ENCODE data around the gene ZNF579.

The ZNF579 gene

GRCh38 chr19:55613930-55614710, 33.5 kb upstream of the ZNF579 start:
- Histone ChIP-seq H3K27ac (no peak overlapping the region), H3K4me3 (no peak overlapping the region)

GRCh38 chr19:55613396-55613795, 32.7 kb upstream of the ZNF579 start:
- no peak overlapping the region for H3K4me3 ChIP-seq
- no peak overlapping the region for H3K27ac ChIP-seq

GRCh38 chr19:55611983-55612645, 31.5 kb upstream of the ZNF579 start:
- Histone ChIP-seq H3K27ac (no peak overlapping the region), H3K4me3 (no peak overlapping the region)

GRCh38 chr19:55611300-55611982, 30.8 kb upstream of the ZNF579 start:
- H3K27ac ChIP-seq = peak overlapping the region in 1 of 21 experiments; percentile 22
- no peak overlapping the region for H3K4me3 ChIP-seq

- H3K27ac ChIP-seq = no peak overlapping the region
Observed at GRCh38 chr19:55609326-55609725, 28.7 kb upstream of the ZNF579 start.

GRCh38 chr19:55606817-55607216, 26.2 kb upstream of the ZNF579 start:
- H3K27ac ChIP-seq = peak overlapping the region in 12 of 21 experiments; percentile 93 to 100 (median 97)
- H3K4me3 ChIP-seq = peak overlapping the region in 2 of 7 experiments; percentile 87 to 97

More at GRCh38 chr19:55609326-55609725, 28.7 kb upstream of the ZNF579 start:
- H3K4me3 ChIP-seq = no peak overlapping the region

- Histone ChIP-seq H3K4me3 (peak overlapping the region in 6 of 7 experiments; percentile 69 to 97 (median 87)), H3K27ac (peak overlapping the region in 19 of 21 experiments; percentile 83 to 100 (median 97))
Observed at GRCh38 chr19:55606471-55606787, 25.8 kb upstream of the ZNF579 start.

GRCh38 chr19:55605637-55606470, 25.2 kb upstream of the ZNF579 start, which contains the start of gene ZNF865:
Gene ZNF865 (plus strand): TSS chr19:55605647. CDS start chr19:55613619, 7,972 bp downstream.
- Histone ChIP-seq H3K27ac (peak within 1 kb of the TSS; percentile 83 to 100 (median 96)), H3K4me3 (peak within 1 kb of the TSS; percentile 69 to 97 (median 87))

GRCh38 chr19:55605207-55605636, 24.6 kb upstream of the ZNF579 start:
- Histone ChIP-seq H3K4me3 (peak overlapping the region; percentile 69 to 97 (median 87)), H3K27ac (peak overlapping the region; percentile 83 to 100 (median 96))

- Histone ChIP-seq H3K4me3 (peak overlapping the region in 2 of 7 experiments; percentile 87 to 92), H3K27ac (peak overlapping the region in 14 of 21 experiments; percentile 94 to 100 (median 97))
Observed at GRCh38 chr19:55603581-55604292, 23.1 kb upstream of the ZNF579 start.

GRCh38 chr19:55603115-55603514, 22.5 kb upstream of the ZNF579 start:
- Histone ChIP-seq H3K27ac (peak overlapping the region in 1 of 21 experiments; percentile 5), H3K4me3 (no peak overlapping the region)

GRCh38 chr19:55602104-55603001, 21.7 kb upstream of the ZNF579 start:
- Histone ChIP-seq H3K4me3 (no peak overlapping the region), H3K27ac (peak overlapping the region in 6 of 21 experiments; percentile 5 to 99 (median 98))

GRCh38 chr19:55601084-55601483, 20.4 kb upstream of the ZNF579 start:
- Histone ChIP-seq H3K4me3 (peak overlapping the region; percentile 60 to 94 (median 72)), H3K27ac (peak overlapping the region in 20 of 21 experiments; percentile 4 to 99 (median 97))

GRCh38 chr19:55600662-55601028, 20.0 kb upstream of the ZNF579 start:
- H3K4me3 ChIP-seq = peak overlapping the region; percentile 60 to 94 (median 72)
- H3K27ac ChIP-seq = peak overlapping the region; percentile 84 to 99 (median 97)

- peak within 1 kb of the TSS; percentile 84 to 99 (median 97) for H3K27ac ChIP-seq
- H3K4me3 ChIP-seq = peak within 1 kb of the TSS; percentile 60 to 94 (median 72)
Observed at GRCh38 chr19:55599842-55600661, 19.4 kb upstream of the ZNF579 start, which contains the start of gene ZNF524. Gene ZNF524 (plus strand): TSS chr19:55600288. CDS start chr19:55602113, 1,825 bp downstream.

- peak within 1 kb of the TSS; percentile 60 to 94 (median 72) for H3K4me3 ChIP-seq
- H3K27ac ChIP-seq = peak within 1 kb of the TSS; percentile 84 to 99 (median 97)
Observed at GRCh38 chr19:55599468-55599841, 18.8 kb upstream of the ZNF579 start, which contains the start of gene FIZ1. Gene FIZ1 (minus strand): TSS chr19:55599517. CDS start chr19:55597865, 1,652 bp downstream.

Measured in skin epidermis (tissue), 12 donors.